ENCODE measurements around the gene TLE3.

The TLE3 gene

DNA sequence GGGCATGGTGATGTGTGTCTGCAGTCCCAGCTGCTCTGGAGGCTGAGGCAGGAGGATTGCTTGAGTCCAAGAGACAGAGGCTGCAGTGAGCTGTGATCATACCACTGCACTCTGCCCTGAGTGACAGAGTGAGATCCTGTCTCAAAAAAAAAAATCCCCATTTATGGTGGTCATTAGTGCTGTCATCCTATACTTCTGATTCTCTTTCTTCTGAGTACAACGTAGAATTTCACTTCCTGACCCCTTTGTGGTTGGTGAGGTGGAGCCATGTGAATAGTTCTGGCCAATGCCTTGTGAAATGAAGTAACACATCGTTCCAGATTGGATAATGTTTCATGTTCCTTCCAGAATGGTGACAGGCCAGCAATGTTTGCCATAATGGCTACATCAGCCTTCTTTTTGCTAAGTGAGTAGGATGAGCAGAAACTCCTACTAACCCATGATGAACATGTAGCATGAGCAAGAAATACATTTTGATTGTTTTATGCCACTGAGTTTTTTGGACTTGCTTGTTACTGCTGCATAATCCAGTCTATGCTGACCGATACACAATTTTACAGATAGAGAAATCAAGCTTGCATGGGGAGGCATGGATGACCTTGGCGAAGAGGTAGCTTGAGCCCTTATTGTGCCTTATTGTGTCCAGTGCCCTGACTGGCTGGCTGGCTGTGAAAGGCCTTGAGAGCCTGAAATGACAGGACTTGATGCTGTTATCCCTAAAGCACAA lies 30.9 kb upstream of the TLE3 start:
- no peaks in the 10 kb centered on the region for H3K4me1 ChIP-seq (ENCODE audit: insufficient read depth, low read length)
- DNase-seq (no peak), ATAC-seq (ENCODE audit: insufficient read depth, low read depth) (no peak)
- no peaks in the 10 kb centered on the region for H3K36me3 ChIP-seq (ENCODE audit: insufficient read depth, low read length)
- no peaks in the 10 kb centered on the region for H4K20me1 ChIP-seq (ENCODE audit: insufficient read depth, low read length)
- H3K9me3 ChIP-seq (ENCODE audit: insufficient read depth, low read length, severe bottlenecking): no peaks in the 10 kb centered on the region
- peaks cover 11% of the 10 kb centered on the region for H3K27me3 ChIP-seq (ENCODE audit: insufficient read depth, low read length, poor library complexity)
- no peaks in the 10 kb centered on the region for H3K79me2 ChIP-seq (ENCODE audit: insufficient read depth, low read length)
- no peak overlapping the region for H3K9ac ChIP-seq (ENCODE audit: low read depth, low read length)
- H3K4me3 ChIP-seq (ENCODE audit: low read depth in 1 of 2, low read length in 2 of 2): no peak overlapping the region
- TF ChIP-seq EZH2 (IDR thresholded peaks at IDR 0.05; ENCODE audit: borderline replicate concordance, low read depth, low read length, severe bottlenecking): no peak
- TF ChIP-seq, protein P1, sequence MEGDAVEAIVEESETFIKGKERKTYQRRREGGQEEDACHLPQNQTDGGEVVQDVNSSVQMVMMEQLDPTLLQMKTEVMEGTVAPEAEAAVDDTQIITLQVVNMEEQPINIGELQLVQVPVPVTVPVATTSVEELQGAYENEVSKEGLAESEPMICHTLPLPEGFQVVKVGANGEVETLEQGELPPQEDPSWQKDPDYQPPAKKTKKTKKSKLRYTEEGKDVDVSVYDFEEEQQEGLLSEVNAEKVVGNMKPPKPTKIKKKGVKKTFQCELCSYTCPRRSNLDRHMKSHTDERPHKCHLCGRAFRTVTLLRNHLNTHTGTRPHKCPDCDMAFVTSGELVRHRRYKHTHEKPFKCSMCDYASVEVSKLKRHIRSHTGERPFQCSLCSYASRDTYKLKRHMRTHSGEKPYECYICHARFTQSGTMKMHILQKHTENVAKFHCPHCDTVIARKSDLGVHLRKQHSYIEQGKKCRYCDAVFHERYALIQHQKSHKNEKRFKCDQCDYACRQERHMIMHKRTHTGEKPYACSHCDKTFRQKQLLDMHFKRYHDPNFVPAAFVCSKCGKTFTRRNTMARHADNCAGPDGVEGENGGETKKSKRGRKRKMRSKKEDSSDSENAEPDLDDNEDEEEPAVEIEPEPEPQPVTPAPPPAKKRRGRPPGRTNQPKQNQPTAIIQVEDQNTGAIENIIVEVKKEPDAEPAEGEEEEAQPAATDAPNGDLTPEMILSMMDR (IDR thresholded peaks at IDR 0.05; ENCODE audit: borderline replicate concordance, extremely low read depth, low read length, poor library complexity, severe bottlenecking): no peak
- H3K4me2 ChIP-seq (ENCODE audit: insufficient read depth, low read length): no peak overlapping the region
- H3K27ac ChIP-seq (ENCODE audit: low read length): no peak overlapping the region
- no peak overlapping the region for H2AFZ ChIP-seq (ENCODE audit: low read depth, low read length)

DNA sequence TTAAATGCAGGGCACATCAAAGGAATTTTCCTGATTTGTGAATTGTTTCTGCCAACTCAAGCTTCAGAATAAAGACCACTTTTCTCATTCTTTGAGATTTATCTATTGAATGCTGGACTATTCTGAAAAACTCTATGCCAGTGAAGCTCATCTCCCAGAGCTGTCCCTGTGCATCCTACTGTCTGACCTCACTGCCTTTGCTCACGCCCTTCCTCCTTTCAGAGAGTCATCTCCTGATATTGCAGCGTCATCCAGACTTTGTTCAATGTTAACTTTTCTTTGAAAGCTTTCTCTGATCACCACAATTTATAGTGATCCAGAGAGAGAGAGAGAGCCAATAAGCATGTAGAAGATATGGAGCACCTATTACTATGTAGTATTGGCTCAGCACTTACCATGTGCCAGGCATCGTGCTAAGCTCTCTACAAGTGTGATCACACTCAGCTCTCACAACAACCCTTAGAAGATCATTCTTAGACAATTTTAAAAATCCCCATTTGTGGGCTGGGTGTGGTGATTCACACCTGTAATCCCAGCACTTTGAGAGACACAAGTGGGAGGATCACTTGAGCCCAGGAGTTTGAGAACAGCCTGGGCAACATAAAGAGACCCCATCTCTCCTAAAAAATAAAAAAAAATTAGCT lies 30.2 kb upstream of the TLE3 start:
- no peaks in the 10 kb centered on the region for H4K20me1 ChIP-seq (ENCODE audit: insufficient read depth, low read length)
- no peak overlapping the region for H3K4me2 ChIP-seq (ENCODE audit: insufficient read depth, low read length)
- no peak overlapping the region for H3K4me3 ChIP-seq (ENCODE audit: low read depth in 1 of 2, low read length in 2 of 2)
- H3K79me2 ChIP-seq (ENCODE audit: insufficient read depth, low read length): no peaks in the 10 kb centered on the region
- no peak overlapping the region for H3K9ac ChIP-seq (ENCODE audit: low read depth, low read length)
- ATAC-seq (ENCODE audit: insufficient read depth, low read depth) (no peak), DNase-seq (no peak)
- no peaks in the 10 kb centered on the region for H3K9me3 ChIP-seq (ENCODE audit: insufficient read depth, low read length, severe bottlenecking)
- H2AFZ ChIP-seq (ENCODE audit: low read depth, low read length): no peak overlapping the region
- H3K27me3 ChIP-seq (ENCODE audit: insufficient read depth, low read length, poor library complexity): peaks cover 11% of the 10 kb centered on the region
- H3K27ac ChIP-seq (ENCODE audit: low read length): no peak overlapping the region
- H3K36me3 ChIP-seq (ENCODE audit: insufficient read depth, low read length): no peaks in the 10 kb centered on the region
- TF ChIP-seq EZH2 (IDR thresholded peaks at IDR 0.05; ENCODE audit: borderline replicate concordance, low read depth, low read length, severe bottlenecking): no peak
- TF ChIP-seq, protein P1 (IDR thresholded peaks at IDR 0.05; ENCODE audit: borderline replicate concordance, extremely low read depth, low read length, poor library complexity, severe bottlenecking): no peak
- no peaks in the 10 kb centered on the region for H3K4me1 ChIP-seq (ENCODE audit: insufficient read depth, low read length)

DNA sequence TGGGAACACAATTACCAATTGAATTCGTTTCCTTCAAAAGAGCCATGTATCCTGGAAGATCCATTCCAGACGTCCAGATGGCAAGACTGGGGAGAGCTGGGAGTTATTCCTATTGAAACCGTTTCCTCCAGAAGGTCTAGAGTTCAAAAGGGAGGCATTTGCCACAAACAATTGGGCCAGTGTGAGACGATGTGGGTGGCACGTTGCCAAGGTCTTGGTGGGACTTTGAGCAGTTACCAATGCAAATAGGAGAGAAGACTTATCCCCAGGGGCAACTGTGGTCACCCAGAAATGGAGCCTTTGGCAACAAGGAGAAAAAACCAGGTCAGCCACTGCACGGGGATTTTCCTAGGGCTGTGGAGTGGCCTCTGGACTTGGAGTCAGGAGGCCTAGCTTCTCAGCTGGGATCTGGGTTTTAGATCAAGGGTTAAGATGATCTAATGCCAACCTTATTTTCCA lies 29.6 kb upstream of the TLE3 start:
- TF ChIP-seq, protein P1 (IDR thresholded peaks at IDR 0.05; ENCODE audit: borderline replicate concordance, extremely low read depth, low read length, poor library complexity, severe bottlenecking): no peak
- TF ChIP-seq EZH2 (IDR thresholded peaks at IDR 0.05; ENCODE audit: borderline replicate concordance, low read depth, low read length, severe bottlenecking): no peak
- no peak for DNase-seq

More for the DNA sequence above, 29.6 kb upstream of the TLE3 start:
- no peaks in the 10 kb centered on the region for H3K9me3 ChIP-seq (ENCODE audit: insufficient read depth, low read length, severe bottlenecking)
- H2AFZ ChIP-seq (ENCODE audit: low read depth, low read length): no peak overlapping the region
- H3K79me2 ChIP-seq (ENCODE audit: insufficient read depth, low read length): no peaks in the 10 kb centered on the region
- H3K4me3 ChIP-seq (ENCODE audit: low read depth in 1 of 2, low read length in 2 of 2): no peak overlapping the region
- no peak overlapping the region for H3K9ac ChIP-seq (ENCODE audit: low read depth, low read length)
- peaks cover 11% of the 10 kb centered on the region for H3K27me3 ChIP-seq (ENCODE audit: insufficient read depth, low read length, poor library complexity)
- H4K20me1 ChIP-seq (ENCODE audit: insufficient read depth, low read length): no peaks in the 10 kb centered on the region
- no peak for ATAC-seq (ENCODE audit: insufficient read depth, low read depth)
- H3K36me3 ChIP-seq (ENCODE audit: insufficient read depth, low read length): no peaks in the 10 kb centered on the region
- H3K4me2 ChIP-seq (ENCODE audit: insufficient read depth, low read length): no peak overlapping the region
- H3K4me1 ChIP-seq (ENCODE audit: insufficient read depth, low read length): no peaks in the 10 kb centered on the region
- H3K27ac ChIP-seq (ENCODE audit: low read length): no peak overlapping the region

All from DND-41 (cell line).